Sigmoid colon (tissue), 4 donors: ENCODE data around the gene GNG11.

Experiments used
- EP300 ChIP-seq, 4 donors: sonication (generic); formaldehyde crosslinking; IDR thresholded peaks; one replicate each; pipeline ENCODE4 v1.6.1; 2017; ENCODE audit warnings: antibody characterized with exemption in 4 of 4
- POLR2A ChIP-seq, 2 donors: fragments of 450-650 bp; IDR thresholded peaks; one replicate each; pipeline ENCODE4 v1.6.1; 2016; ENCODE audit warnings: antibody characterized with exemption in 2 of 2, mild to moderate bottlenecking in 2 of 2, moderate library complexity in 2 of 2
- POLR2AphosphoS5 ChIP-seq, 4 donors: sonication (generic); formaldehyde crosslinking; IDR thresholded peaks; one replicate each; pipeline ENCODE4 v1.6.1; 2017; ENCODE audit warnings: antibody characterized with exemption in 4 of 4
- TF ChIP-seq, protein P1 (sequence below), 4 experiments: fragments of 450-650 bp in 3 of 4; fragments of 200-600 bp in 1 of 4; IDR thresholded peaks; one replicate each; pipeline ENCODE4 v1.5.1; 2016 to 2019; ENCODE audit warnings: antibody characterized with exemption in 4 of 4, mild to moderate bottlenecking in 3 of 4, moderate library complexity in 2 of 4

DNA sequence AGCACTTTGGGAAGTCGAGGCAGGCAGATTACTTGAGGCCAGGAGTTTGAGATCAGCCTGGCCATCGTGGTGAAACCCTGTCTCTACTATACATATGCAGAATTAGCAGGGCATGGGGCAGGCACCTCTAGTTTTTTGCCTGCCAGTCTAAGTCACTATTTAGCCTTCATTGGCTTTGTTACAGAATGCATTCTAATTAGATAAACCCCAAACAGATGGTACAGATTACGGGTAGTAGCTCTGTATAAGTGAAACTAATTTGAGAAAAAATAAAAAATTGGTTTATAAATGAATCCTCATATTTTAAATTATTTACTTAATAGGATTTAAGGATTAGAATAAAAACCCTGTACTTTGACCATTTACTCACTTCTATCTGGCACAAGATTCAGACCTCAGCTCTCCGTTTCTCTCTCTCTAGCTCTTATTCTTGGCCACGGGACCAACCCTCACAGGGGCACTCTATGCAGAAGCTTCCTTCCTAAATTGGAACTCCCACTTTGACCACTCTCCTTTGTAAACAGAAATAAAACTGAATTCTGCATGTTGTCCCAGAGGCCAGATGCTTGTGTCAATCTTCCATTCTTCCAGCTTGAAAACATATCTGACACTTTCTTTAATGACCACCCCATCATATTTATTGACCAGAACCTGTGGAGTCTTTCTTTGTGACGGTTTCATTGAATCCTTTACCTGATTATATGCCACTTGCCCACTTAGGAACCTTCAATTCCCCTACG is 55.8 kb downstream of the GNG11 start:
- TF ChIP-seq, protein P1, sequence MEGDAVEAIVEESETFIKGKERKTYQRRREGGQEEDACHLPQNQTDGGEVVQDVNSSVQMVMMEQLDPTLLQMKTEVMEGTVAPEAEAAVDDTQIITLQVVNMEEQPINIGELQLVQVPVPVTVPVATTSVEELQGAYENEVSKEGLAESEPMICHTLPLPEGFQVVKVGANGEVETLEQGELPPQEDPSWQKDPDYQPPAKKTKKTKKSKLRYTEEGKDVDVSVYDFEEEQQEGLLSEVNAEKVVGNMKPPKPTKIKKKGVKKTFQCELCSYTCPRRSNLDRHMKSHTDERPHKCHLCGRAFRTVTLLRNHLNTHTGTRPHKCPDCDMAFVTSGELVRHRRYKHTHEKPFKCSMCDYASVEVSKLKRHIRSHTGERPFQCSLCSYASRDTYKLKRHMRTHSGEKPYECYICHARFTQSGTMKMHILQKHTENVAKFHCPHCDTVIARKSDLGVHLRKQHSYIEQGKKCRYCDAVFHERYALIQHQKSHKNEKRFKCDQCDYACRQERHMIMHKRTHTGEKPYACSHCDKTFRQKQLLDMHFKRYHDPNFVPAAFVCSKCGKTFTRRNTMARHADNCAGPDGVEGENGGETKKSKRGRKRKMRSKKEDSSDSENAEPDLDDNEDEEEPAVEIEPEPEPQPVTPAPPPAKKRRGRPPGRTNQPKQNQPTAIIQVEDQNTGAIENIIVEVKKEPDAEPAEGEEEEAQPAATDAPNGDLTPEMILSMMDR (IDR thresholded peaks at IDR 0.05) = no peak
- TF ChIP-seq POLR2AphosphoS5 (IDR thresholded peaks at IDR 0.05) = no peak
- no peak for TF ChIP-seq POLR2A (IDR thresholded peaks at IDR 0.05)
- TF ChIP-seq EP300 (IDR thresholded peaks at IDR 0.05) = no peak
